Measurements from ENCODE around the gene PDLIM3.

GRCh38 chr4:185465707-185466106 lies 69.6 kb downstream of the PDLIM3 start:
- TF ChIP-seq POLR2A (IDR thresholded peaks at IDR 0.05): no peak
- TF ChIP-seq, protein P1, sequence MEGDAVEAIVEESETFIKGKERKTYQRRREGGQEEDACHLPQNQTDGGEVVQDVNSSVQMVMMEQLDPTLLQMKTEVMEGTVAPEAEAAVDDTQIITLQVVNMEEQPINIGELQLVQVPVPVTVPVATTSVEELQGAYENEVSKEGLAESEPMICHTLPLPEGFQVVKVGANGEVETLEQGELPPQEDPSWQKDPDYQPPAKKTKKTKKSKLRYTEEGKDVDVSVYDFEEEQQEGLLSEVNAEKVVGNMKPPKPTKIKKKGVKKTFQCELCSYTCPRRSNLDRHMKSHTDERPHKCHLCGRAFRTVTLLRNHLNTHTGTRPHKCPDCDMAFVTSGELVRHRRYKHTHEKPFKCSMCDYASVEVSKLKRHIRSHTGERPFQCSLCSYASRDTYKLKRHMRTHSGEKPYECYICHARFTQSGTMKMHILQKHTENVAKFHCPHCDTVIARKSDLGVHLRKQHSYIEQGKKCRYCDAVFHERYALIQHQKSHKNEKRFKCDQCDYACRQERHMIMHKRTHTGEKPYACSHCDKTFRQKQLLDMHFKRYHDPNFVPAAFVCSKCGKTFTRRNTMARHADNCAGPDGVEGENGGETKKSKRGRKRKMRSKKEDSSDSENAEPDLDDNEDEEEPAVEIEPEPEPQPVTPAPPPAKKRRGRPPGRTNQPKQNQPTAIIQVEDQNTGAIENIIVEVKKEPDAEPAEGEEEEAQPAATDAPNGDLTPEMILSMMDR (IDR thresholded peaks at IDR 0.05): no peak
